Body of pancreas (tissue), 4 donors: ENCODE measurements around the gene MDFIC. TPM values are rescaled to one million over a fixed set of nuclear protein-coding genes. Genes with fewer than 3 reads are reported as not detected.

Source experiments
- ATAC-seq: fragments of 150-250 bp; one replicate; pipeline ENCODE4 v1.9.1; 2016
- DNase-seq, 4 donors: peaks; one replicate each; pipeline ENCODE4 v3.0.0-alpha.2; 2019
- H3K27ac ChIP-seq, 4 donors: fragments of 200-600 bp; sonication (generic); 1 replicate in 3 of 4; 2 replicates in 1 of 4; pipeline versions ENCODE4 v1.5.1 to v1.6.1; 2016 to 2019; ENCODE audit warnings: mild to moderate bottlenecking in 1 of 4, mixed read lengths in 1 of 4, moderate library complexity in 1 of 4
- H3K27me3 ChIP-seq, 2 donors: fragments of 200-600 bp; sonication (generic); one replicate each; pipeline ENCODE4 v1.6.0; 2016; ENCODE audit warnings: mild to moderate bottlenecking in 1 of 2
- H3K36me3 ChIP-seq, 2 donors: fragments of 200-600 bp; sonication (generic); replicated peaks in 1 of 2; 2 replicates each; pipeline ENCODE4 v1.5.1; 2016; ENCODE audit warnings: low read depth in 2 of 2; ENCODE audit not compliant: insufficient read depth in 1 of 2
- H3K4me1 ChIP-seq: fragments of 200-600 bp; sonication (generic); one replicate; pipeline ENCODE4 v1.6.0; 2016
- H3K4me3 ChIP-seq, 2 donors: fragments of 200-600 bp; sonication (generic); 1 replicate in 1 of 2; 2 replicates in 1 of 2; pipeline ENCODE4 v1.5.1; 2016 to 2019
- H3K9me3 ChIP-seq, 3 donors: fragments of 200-600 bp; sonication (generic); 1 replicate in 2 of 3; 2 replicates in 1 of 3; pipeline ENCODE4 v1.5.1; 2016
- CTCF ChIP-seq, 7 experiments: fragments of 450-650 bp in 4 of 7; fragments of 200-600 bp in 3 of 7; sonication (generic) in 3 of 7; IDR thresholded peaks; one replicate each; pipeline ENCODE4 v1.5.1; 2016 to 2019; ENCODE audit warnings: antibody characterized with exemption in 7 of 7
- POLR2A ChIP-seq, 3 donors: fragments of 450-650 bp; IDR thresholded peaks; one replicate each; pipeline ENCODE4 v1.6.1; 2016; ENCODE audit warnings: antibody characterized with exemption in 3 of 3, mild to moderate bottlenecking in 2 of 3
- WGBS, 2 donors: methylation state at CpG; one replicate each; pipeline ENCODE4 v1.1.5; 2017; 5-methylcytosine and 5-hydroxymethylcytosine counted together
- intact Hi-C: fragments of 100-400 bp; cut with DNase I; formaldehyde crosslinking; loops from one replicate; pipeline ENCODE4 v1.15.1; 2023
- total RNA-seq, 2 donors: library from RNA; depleted of rRNA; stranded (reverse); fragments of >200 nt; gene quantifications; one replicate each; pipeline ENCODE4 v1.1.0, GENCODE V29; 2016

The MDFIC gene
- total RNA-seq, 2 donors from 2014 or later, result 12.5 to 35.3 TPM

GRCh38 chr7:114979803-114980507 lies 58.1 kb downstream of the MDFIC start:
- intact Hi-C loops, result no loop called here
- Histone ChIP-seq H3K9me3 (no peaks in the 10 kb centered on the region), H3K27ac (peak overlapping the region in 3 of 4 donors; percentile 27 to 71 (median 68)), H3K4me3 (no peak overlapping the region), H3K4me1 (peaks cover 8% of the 10 kb centered on the region), H3K27me3 (no peaks in the 10 kb centered on the region), H3K36me3 (no peaks in the 10 kb centered on the region)
- TF ChIP-seq POLR2A (IDR thresholded peaks at IDR 0.05), result no peak
- TF ChIP-seq CTCF (IDR thresholded peaks at IDR 0.05), result no peak
- ATAC-seq (peak; percentile 19), DNase-seq (peak in 1 of 4 donors; percentile 7)
- 52 to 53% methylated on average over 4 of the region's 4 CpGs for WGBS, 2 donors

GRCh38 chr7:114981323-114981722 lies 59.4 kb downstream of the MDFIC start:
- no peak for TF ChIP-seq CTCF (IDR thresholded peaks at IDR 0.05)
- TF ChIP-seq POLR2A (IDR thresholded peaks at IDR 0.05), result no peak
- Histone ChIP-seq H3K27ac (no peak overlapping the region), H3K4me1 (peaks cover 8% of the 10 kb centered on the region), H3K27me3 (no peaks in the 10 kb centered on the region), H3K4me3 (no peak overlapping the region), H3K36me3 (no peaks in the 10 kb centered on the region), H3K9me3 (no peaks in the 10 kb centered on the region)
- ATAC-seq (no peak), DNase-seq (no peak)
- intact Hi-C loops, result no loop called here
- WGBS, 2 donors, result 83 to 94% methylated on average over 2 of the region's 2 CpGs

DNA sequence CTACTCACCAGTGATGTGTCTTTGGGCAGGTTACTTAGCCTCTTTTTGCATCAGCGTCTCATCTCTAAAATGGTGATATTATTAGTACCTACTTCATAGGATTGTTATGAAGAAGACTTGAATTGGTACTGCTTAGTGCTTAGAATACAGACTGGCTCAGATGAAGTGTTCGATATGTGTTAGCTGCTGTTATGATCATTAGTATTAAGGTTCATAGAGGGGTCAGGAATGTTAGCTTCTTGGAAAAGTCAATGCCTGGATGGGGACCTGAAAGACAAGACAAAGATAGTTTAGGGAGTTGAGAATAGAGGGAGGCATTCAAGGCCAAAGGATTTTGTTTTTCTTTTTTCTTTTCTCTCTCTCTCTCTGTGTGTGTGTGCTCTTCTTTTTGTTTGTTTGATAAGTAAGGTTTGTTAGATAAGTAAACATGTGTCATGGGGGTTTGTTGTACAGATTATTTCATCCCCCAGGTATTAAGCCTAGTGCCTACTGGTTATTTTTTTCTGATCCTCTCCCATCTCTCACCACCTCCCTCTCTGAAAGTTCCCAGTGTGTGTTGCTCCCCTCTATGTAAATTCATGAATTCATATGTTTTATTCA lies 63.3 kb downstream of the MDFIC start:
- Histone ChIP-seq H3K27ac (no peak overlapping the region), H3K27me3 (no peaks in the 10 kb centered on the region), H3K4me3 (no peak overlapping the region), H3K4me1 (peaks cover under 1% of the 10 kb centered on the region), H3K36me3 (no peaks in the 10 kb centered on the region), H3K9me3 (peaks cover 0 to 4% (median 0%) of the 10 kb centered on the region in 3 donors)
- 75 to 86% methylated on average over 2 of the region's 2 CpGs for WGBS, 2 donors
- ATAC-seq (no peak), DNase-seq (no peak)
- intact Hi-C loops, result no loop called here
- TF ChIP-seq CTCF (IDR thresholded peaks at IDR 0.05) (no peak), POLR2A (IDR thresholded peaks at IDR 0.05) (no peak)

DNA sequence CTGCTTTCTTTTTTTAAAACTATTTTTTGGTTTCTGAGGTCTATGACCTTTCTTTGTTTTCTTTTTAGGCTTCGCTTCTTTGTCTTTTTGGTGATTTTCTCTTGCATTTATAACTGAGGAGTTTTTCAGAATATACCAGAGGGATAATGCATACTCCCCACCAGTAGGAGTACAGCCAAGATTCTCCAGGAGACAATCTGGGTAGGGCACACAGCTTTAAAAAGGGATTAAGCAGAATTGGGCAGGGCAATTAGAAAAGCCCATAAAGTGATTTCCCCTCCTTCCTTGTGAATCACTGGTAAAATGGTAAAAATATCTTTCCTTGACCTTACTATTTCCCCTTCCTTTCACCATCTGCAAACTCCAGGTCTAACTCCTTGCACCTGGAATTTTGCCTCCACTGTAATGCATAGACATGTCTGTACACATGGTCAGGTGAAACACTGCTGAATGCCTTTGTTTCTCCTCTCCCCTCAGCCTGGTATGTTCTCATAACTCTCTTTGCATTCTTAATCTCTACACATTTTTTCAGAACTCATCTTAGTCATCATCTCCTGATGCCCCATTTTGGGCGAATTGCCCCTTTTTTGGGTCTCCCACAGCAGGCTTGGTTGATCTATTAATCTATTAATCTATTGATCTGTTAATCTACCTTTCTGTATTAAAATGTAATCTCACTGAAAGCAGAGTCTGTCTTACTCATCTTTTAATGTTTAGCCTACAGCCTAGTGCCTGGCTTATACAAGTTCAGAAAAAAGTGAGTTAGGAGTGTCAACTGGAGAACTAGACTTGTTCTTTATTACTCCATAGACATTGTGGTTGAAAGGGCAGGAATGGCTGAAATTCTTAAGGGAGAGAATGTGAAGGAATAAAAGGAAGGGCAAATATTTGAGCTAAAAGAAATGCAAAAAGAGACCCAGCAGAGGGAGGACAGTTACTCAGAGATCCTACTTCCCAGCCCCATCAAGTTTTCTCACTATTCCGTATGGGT lies 64.6 kb downstream of the MDFIC start:
- no peak overlapping the region for H3K4me3 ChIP-seq
- TF ChIP-seq POLR2A (IDR thresholded peaks at IDR 0.05) (no peak), CTCF (IDR thresholded peaks at IDR 0.05) (no peak)
- no peak for ATAC-seq
- 92% methylated on average over 3 of the region's 3 CpGs for WGBS, 2 donors
- no peak for DNase-seq
- no peaks in the 10 kb centered on the region for H3K4me1 ChIP-seq
- H3K36me3 ChIP-seq, result no peaks in the 10 kb centered on the region
- peaks cover 0 to 4% (median 0%) of the 10 kb centered on the region in 3 donors for H3K9me3 ChIP-seq
- no peak overlapping the region for H3K27ac ChIP-seq
- no peaks in the 10 kb centered on the region for H3K27me3 ChIP-seq
- intact Hi-C loops, result no loop called here
